Mesothelial cell of epicardium (in vitro differentiated cells): ENCODE measurements around the gene SLC35F1. TPM values are rescaled to one million over a fixed set of nuclear protein-coding genes. Genes with fewer than 3 reads are reported as not detected.

Experiments used
- DNase-seq, 2 experiments: peaks; one replicate each; pipeline ENCODE4 v3.0.0; 2021; ENCODE audit warnings: low spot score in 2 of 2; ENCODE audit not compliant: unreplicated experiment in 2 of 2
- H3K27ac Mint-ChIP-seq: 2 replicates; pipeline ENCODE4 v1.8.0; 2021; ENCODE audit warnings: mixed read lengths
- H3K27me3 Mint-ChIP-seq: 2 replicates; pipeline ENCODE4 v1.8.0; 2021; ENCODE audit warnings: low read depth, mixed read lengths
- H3K36me3 Mint-ChIP-seq: 2 replicates; pipeline ENCODE4 v1.8.0; 2021; ENCODE audit warnings: mixed read lengths
- H3K4me1 Mint-ChIP-seq: 2 replicates; pipeline ENCODE4 v1.8.0; 2021; ENCODE audit warnings: mixed read lengths
- H3K4me3 Mint-ChIP-seq: 2 replicates; pipeline ENCODE4 v1.8.0; 2021; ENCODE audit warnings: mild to moderate bottlenecking, moderate library complexity, mixed read lengths
- H3K9me3 Mint-ChIP-seq: 2 replicates; pipeline ENCODE4 v1.8.0; 2021; ENCODE audit warnings: mixed read lengths
- total RNA-seq: library from RNA; stranded (reverse); gene quantifications from 3 replicates; pipeline ENCODE4 v1.2.1, GENCODE V29; 2021
- TF ChIP-seq, protein P1 (sequence below): fragments of 200-600 bp; sonication (generic); IDR thresholded peaks from one replicate; pipeline ENCODE4 v1.5.0; 2021; ENCODE audit warnings: antibody characterized with exemption; ENCODE audit not compliant: unreplicated experiment

Gene SLC35F1
- total RNA-seq, 1 donor from 2014 or later = 0.78 TPM

GRCh38 chr6:118101831-118102345 is 194.8 kb downstream of the SLC35F1 start:
- Mint-ChIP-seq H3K4me1 (no peaks in the 10 kb centered on the region), H3K27ac (no peak overlapping the region), H3K9me3 (no peaks in the 10 kb centered on the region), H3K27me3 (no peaks in the 10 kb centered on the region), H3K36me3 (no peaks in the 10 kb centered on the region), H3K4me3 (no peak overlapping the region)
- no peak for DNase-seq
- TF ChIP-seq, protein P1, sequence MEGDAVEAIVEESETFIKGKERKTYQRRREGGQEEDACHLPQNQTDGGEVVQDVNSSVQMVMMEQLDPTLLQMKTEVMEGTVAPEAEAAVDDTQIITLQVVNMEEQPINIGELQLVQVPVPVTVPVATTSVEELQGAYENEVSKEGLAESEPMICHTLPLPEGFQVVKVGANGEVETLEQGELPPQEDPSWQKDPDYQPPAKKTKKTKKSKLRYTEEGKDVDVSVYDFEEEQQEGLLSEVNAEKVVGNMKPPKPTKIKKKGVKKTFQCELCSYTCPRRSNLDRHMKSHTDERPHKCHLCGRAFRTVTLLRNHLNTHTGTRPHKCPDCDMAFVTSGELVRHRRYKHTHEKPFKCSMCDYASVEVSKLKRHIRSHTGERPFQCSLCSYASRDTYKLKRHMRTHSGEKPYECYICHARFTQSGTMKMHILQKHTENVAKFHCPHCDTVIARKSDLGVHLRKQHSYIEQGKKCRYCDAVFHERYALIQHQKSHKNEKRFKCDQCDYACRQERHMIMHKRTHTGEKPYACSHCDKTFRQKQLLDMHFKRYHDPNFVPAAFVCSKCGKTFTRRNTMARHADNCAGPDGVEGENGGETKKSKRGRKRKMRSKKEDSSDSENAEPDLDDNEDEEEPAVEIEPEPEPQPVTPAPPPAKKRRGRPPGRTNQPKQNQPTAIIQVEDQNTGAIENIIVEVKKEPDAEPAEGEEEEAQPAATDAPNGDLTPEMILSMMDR = no peak

GRCh38 chr6:118102401-118102800 is 195.3 kb downstream of the SLC35F1 start:
- Mint-ChIP-seq H3K9me3 (no peaks in the 10 kb centered on the region), H3K4me3 (no peak overlapping the region), H3K27ac (no peak overlapping the region), H3K27me3 (no peaks in the 10 kb centered on the region), H3K4me1 (no peaks in the 10 kb centered on the region), H3K36me3 (no peaks in the 10 kb centered on the region)
- no peak for DNase-seq
- TF ChIP-seq, protein P1 = no peak

DNA sequence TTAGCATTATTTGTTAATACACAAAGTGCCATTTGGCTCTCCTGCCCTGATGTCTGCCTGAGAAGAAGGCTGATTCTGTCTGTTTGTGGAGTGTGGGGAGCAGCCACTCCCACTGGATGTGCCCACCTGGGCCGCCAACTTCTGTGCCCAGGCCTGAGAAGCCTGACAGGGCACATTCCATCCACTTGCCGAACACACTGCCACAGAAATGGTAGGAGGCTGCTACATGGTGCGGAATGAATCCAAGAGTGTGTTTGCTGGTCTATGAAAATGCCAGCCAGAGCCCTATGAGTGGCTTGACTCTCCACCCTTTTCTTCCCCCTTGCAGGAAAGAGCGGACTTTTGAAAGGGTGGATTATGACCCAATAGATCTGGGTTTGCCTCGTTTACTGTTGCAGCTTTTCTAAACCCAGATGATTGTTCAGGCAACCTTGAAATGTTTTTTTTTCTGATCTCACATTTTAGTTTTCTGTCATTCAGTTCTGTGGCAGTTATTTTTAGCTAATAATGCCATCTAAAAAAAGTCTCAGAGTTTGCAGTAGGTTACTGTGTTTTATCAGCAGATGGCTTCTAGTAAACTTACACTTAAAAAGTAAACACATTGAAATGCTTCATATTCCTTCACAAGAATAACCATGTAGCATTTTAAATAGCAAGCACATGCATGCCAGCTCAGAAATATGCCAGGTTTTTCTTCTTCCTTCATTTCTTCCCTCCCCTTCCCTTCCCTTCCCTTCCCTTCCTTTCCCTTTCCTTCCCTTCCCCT is 196.5 kb downstream of the SLC35F1 start:
- H3K9me3 Mint-ChIP-seq = no peaks in the 10 kb centered on the region
- no peaks in the 10 kb centered on the region for H3K4me1 Mint-ChIP-seq
- TF ChIP-seq, protein P1 = no peak

DNA sequence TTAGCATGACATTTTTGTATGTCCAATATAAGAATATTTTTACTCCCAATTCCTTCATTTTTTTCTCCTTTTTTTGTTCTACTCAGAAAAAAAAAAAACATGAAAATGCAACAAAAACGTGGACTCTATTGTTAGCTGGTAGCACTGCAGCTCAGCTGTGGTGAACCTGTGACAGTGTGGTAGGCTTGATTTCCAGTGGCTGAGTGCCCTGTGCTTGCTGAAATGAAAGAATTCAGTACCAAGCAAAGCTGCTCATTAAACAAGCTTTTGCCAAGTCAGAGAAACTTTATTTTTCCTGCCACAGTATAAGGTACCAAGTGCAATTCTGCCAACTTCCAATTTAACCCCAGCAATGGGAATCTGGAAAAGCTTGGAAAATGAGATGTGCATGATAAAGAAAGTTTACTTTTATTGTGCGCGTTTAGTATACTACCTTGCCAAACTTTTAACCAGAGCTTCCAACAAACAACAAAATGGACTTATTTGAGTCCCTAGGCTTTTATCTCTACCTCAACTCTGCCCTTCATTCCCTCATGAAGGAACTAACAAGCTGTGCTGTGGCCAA is 215.2 kb downstream of the SLC35F1 start:
- no peaks in the 10 kb centered on the region for H3K9me3 Mint-ChIP-seq
- no peak overlapping the region for H3K27ac Mint-ChIP-seq
- no peak for DNase-seq
- TF ChIP-seq, protein P1 = no peak
- H3K4me3 Mint-ChIP-seq = no peak overlapping the region
- H3K27me3 Mint-ChIP-seq = no peaks in the 10 kb centered on the region
- no peaks in the 10 kb centered on the region for H3K36me3 Mint-ChIP-seq
- H3K4me1 Mint-ChIP-seq = no peaks in the 10 kb centered on the region

More for the DNA sequence above, 196.5 kb downstream of the SLC35F1 start:
- no peak for DNase-seq
- Mint-ChIP-seq H3K27me3 (no peaks in the 10 kb centered on the region), H3K36me3 (no peaks in the 10 kb centered on the region), H3K27ac (no peak overlapping the region), H3K4me3 (no peak overlapping the region)

DNA sequence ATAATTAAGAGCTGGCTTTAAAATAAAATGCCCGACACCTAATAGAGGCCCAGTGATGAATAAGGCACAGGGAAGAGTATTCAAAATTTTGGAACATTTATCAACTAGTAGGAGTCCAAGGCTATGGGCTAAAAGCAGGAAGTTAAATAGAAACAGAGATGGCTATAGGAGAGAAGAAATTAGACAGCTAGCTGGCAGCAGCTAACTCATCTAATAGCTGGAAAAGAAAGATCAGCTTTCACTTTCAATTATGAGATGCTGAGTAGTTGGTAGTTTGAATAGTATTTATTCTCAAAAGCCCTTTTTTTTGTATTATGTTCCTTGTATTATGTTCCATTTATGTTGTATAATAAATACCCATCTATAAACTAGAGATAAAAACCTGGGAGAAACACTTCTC is 215.7 kb downstream of the SLC35F1 start:
- DNase-seq = no peak
- H3K9me3 Mint-ChIP-seq = no peaks in the 10 kb centered on the region
- no peak overlapping the region for H3K4me3 Mint-ChIP-seq
- TF ChIP-seq, protein P1 = no peak
- H3K36me3 Mint-ChIP-seq = no peaks in the 10 kb centered on the region
- H3K27ac Mint-ChIP-seq = no peak overlapping the region
- H3K4me1 Mint-ChIP-seq = no peaks in the 10 kb centered on the region
- no peaks in the 10 kb centered on the region for H3K27me3 Mint-ChIP-seq
